ENCODE data around the gene RLBP1. TPM values are rescaled to one million over a fixed set of nuclear protein-coding genes. Genes with fewer than 3 reads are reported as not detected.

Gene RLBP1
- total and polyA plus RNA-seq, 2 of the 13 experiments (the other 11 are each of a cell fraction or from before 2014, with no cell fraction given), result 0.07 TPM; not detected in 1

- peak; percentile 50 for DNase-seq (ENCODE audit: low spot score)
- H3K79me2 ChIP-seq (ENCODE audit: insufficient read depth, low read length), result no peaks in the 10 kb centered on the region
- no peaks in the 10 kb centered on the region for H4K20me1 ChIP-seq (ENCODE audit: insufficient read depth, low read length)
- intact Hi-C loops (cut with micrococcal nuclease; ENCODE audit: unreplicated experiment) (no loop called here), in situ Hi-C loops (cut with HindIII; ENCODE audit: extremely low pct_ligation_motif_present, low pct_unique_long_range_greater_than_20kb) (no loop called here)
- peaks cover 0 to 7% of the 10 kb centered on the region in 2 experiments; a peak in 1 of 5 replicates for H3K27me3 ChIP-seq (ENCODE audit: control insufficient read depth in 1 of 2, insufficient read depth in 2 of 2, low read length in 2 of 2)
- H3K4me1 ChIP-seq (ENCODE audit: insufficient read depth, low read length), result peaks cover 21% of the 10 kb centered on the region; the same call in 1 of the 2 replicates
- H2AFZ ChIP-seq (ENCODE audit: low read length), result no peak overlapping the region
- H3K4me3 ChIP-seq (replicated peaks in 1 of 3; ENCODE audit: insufficient read depth in 1 of 3, low read depth in 2 of 3, low read length in 3 of 3), result no peak overlapping the region
- no TSS peak for BruUV-seq (replicated peaks)
- no peak for FAIRE-seq
- 30% methylated on average over 12 of the region's 14 CpGs for WGBS (ENCODE audit: low lambda C conversion rate)
- no peak overlapping the region for H3K9ac ChIP-seq (ENCODE audit: insufficient read depth, low read depth, low read length)
- CTCF ChIA-PET (ENCODE audit: low intra/inter-chr PET ratio, low total read pairs), result no interaction called here
- H3K36me3 ChIP-seq (replicated peaks in 1 of 2; ENCODE audit: control insufficient read depth in 1 of 2, insufficient read depth in 2 of 2, low read length in 2 of 2), result no peaks in the 10 kb centered on the region
- peak; percentile 75 for ATAC-seq
- H3K4me2 ChIP-seq (ENCODE audit: low read depth, low read length), result peak overlapping the region; percentile 42
- no peak overlapping the region for H3K27ac ChIP-seq (ENCODE audit: extremely low read length, insufficient read depth, low read length)
- no peaks in the 10 kb centered on the region for H3K9me3 ChIP-seq (ENCODE audit: low read length)
- POLR2A ChIA-PET, result no interaction called here
- TF ChIP-seq DNMT1 (CRISPR knock-in tag; IDR thresholded peaks at IDR 0.05) (no peak), MTF1 (CRISPR knock-in tag; IDR thresholded peaks at IDR 0.05) (no peak), ZNF609 (CRISPR knock-in tag; IDR thresholded peaks at IDR 0.05; ENCODE audit: borderline replicate concordance) (no peak), ZNF263 (CRISPR knock-in tag; IDR thresholded peaks at IDR 0.05) (0 out of 2 replicates have a peak, but pooled peaks have one; percentile 38), CEBPG (CRISPR knock-in tag; IDR thresholded peaks at IDR 0.05) (no peak), EHMT2 (IDR thresholded peaks at IDR 0.05; ENCODE audit: borderline replicate concordance, low read depth, low read length) (no peak), HMG20A (CRISPR knock-in tag; IDR thresholded peaks at IDR 0.05; ENCODE audit: borderline replicate concordance) (no peak), ARID3A (IDR thresholded peaks at IDR 0.05; ENCODE audit: low read depth, low read length) (no peak), ZNF350 (CRISPR knock-in tag; IDR thresholded peaks at IDR 0.05; ENCODE audit: borderline replicate concordance, low read depth) (no peak), HNRNPUL1 (IDR thresholded peaks at IDR 0.05; ENCODE audit: low read depth, low read length) (no peak), HNRNPL (IDR thresholded peaks at IDR 0.05; ENCODE audit: low read depth, low read length) (0 out of 2 replicates have a peak, but pooled peaks have one; percentile 50), YEATS4 (CRISPR knock-in tag; IDR thresholded peaks at IDR 0.05; ENCODE audit: borderline replicate concordance) (no peak), ZGPAT (CRISPR knock-in tag; IDR thresholded peaks at IDR 0.05) (no peak), MXD4 (CRISPR knock-in tag; IDR thresholded peaks at IDR 0.05) (no peak), MATR3 (CRISPR knock-in tag; IDR thresholded peaks at IDR 0.05) (no peak)
These were observed 5.2 kb upstream of the RLBP1 start for GRCh38 chr15:89226359-89227221.

Data from HepG2 (cell line).